ENCODE results near the gene IFIH1.
A peak's percentile ranks its signal among the peaks of the same experiment; 100 is the strongest.

IFIH1 gene

GRCh38 chr2:162318328-162319180 lies at the start of gene IFIH1:
TSS of gene IFIH1 (minus strand) at chr2:162318684. CDS start at chr2:162318307, 377 bp downstream.
- Histone ChIP-seq H3K9me3 (replicated peaks; ENCODE audit: insufficient read depth, low read length) (no peaks in the 10 kb centered on the region), H4K20me1 (ENCODE audit: insufficient read depth, low read length) (no peaks in the 10 kb centered on the region), H3K4me2 (ENCODE audit: low read depth, low read length) (peak within 1 kb of the TSS; percentile 78), H3K4me1 (ENCODE audit: low read length) (peaks cover 37% of the 10 kb centered on the region), H3K9ac (ENCODE audit: low read length) (peak within 1 kb of the TSS; percentile 82), H3K9me2 (replicated peaks; ENCODE audit: insufficient read depth, low read length) (no peaks in the 10 kb centered on the region), H3K36me3 (replicated peaks; ENCODE audit: insufficient read depth, low read length) (no peaks in the 10 kb centered on the region), H3K27me3 (replicated peaks; ENCODE audit: insufficient read depth, low read length) (no peaks in the 10 kb centered on the region), H3K4me3 (ENCODE audit: low read length) (peak within 1 kb of the TSS; percentile 96), H2AFZ (ENCODE audit: low read length) (peak within 1 kb of the TSS; percentile 78), H3K27ac (ENCODE audit: low read length) (peak within 1 kb of the TSS; percentile 89), H3F3A (ENCODE audit: insufficient read depth, low read length) (peaks cover 26% of the 10 kb centered on the region), H3K79me2 (ENCODE audit: low read length) (peaks cover 62% of the 10 kb centered on the region)
- no peak for TF ChIP-seq EZH2phosphoT487 (IDR thresholded peaks at IDR 0.05; ENCODE audit: low read length)
- TF ChIP-seq, protein P1, sequence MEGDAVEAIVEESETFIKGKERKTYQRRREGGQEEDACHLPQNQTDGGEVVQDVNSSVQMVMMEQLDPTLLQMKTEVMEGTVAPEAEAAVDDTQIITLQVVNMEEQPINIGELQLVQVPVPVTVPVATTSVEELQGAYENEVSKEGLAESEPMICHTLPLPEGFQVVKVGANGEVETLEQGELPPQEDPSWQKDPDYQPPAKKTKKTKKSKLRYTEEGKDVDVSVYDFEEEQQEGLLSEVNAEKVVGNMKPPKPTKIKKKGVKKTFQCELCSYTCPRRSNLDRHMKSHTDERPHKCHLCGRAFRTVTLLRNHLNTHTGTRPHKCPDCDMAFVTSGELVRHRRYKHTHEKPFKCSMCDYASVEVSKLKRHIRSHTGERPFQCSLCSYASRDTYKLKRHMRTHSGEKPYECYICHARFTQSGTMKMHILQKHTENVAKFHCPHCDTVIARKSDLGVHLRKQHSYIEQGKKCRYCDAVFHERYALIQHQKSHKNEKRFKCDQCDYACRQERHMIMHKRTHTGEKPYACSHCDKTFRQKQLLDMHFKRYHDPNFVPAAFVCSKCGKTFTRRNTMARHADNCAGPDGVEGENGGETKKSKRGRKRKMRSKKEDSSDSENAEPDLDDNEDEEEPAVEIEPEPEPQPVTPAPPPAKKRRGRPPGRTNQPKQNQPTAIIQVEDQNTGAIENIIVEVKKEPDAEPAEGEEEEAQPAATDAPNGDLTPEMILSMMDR (IDR thresholded peaks at IDR 0.05; ENCODE audit: low read length) = peak; percentile 25
- peak; percentile 97 for DNase-seq

DNA sequence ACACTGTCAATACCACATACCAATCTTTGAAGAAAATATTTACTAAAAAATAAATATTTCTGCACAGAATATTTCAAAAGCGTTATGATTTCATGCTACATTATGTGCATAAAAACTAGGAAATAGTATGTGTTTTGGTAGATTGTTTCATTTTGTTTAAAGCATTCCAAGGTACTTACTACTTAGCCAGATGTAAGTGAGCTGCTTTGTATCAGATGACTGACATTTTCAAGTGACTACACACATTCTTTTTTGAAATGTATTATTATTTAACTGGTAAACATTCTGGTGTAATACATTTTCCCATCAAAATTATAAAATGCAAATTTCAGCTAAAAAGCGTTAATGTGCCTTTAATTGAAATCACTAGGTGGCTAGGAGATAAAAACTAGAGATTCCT lies 46.9 kb upstream of the IFIH1 start:
- Histone ChIP-seq H3K4me2 (ENCODE audit: low read depth, low read length) (no peak overlapping the region), H3K9ac (ENCODE audit: low read length) (no peak overlapping the region), H3K79me2 (ENCODE audit: low read length) (no peaks in the 10 kb centered on the region), H3K9me3 (replicated peaks; ENCODE audit: insufficient read depth, low read length) (no peaks in the 10 kb centered on the region), H4K20me1 (ENCODE audit: insufficient read depth, low read length) (no peaks in the 10 kb centered on the region), H2AFZ (ENCODE audit: low read length) (no peak overlapping the region), H3K36me3 (replicated peaks; ENCODE audit: insufficient read depth, low read length) (no peaks in the 10 kb centered on the region), H3K9me2 (replicated peaks; ENCODE audit: insufficient read depth, low read length) (no peaks in the 10 kb centered on the region), H3F3A (ENCODE audit: insufficient read depth, low read length) (no peaks in the 10 kb centered on the region), H3K27ac (ENCODE audit: low read length) (no peak overlapping the region), H3K4me3 (ENCODE audit: low read length) (no peak overlapping the region), H3K27me3 (replicated peaks; ENCODE audit: insufficient read depth, low read length) (no peaks in the 10 kb centered on the region), H3K4me1 (ENCODE audit: low read length) (no peaks in the 10 kb centered on the region)
- TF ChIP-seq, protein P1 (IDR thresholded peaks at IDR 0.05; ENCODE audit: low read length) = no peak
- no peak for TF ChIP-seq EZH2phosphoT487 (IDR thresholded peaks at IDR 0.05; ENCODE audit: low read length)
- TF ChIP-seq EZH2 (optimal IDR thresholded peaks at IDR 0.05; ENCODE audit: low read depth, low read length) = no peak
- no peak for DNase-seq

- H3K9me3 ChIP-seq (replicated peaks; ENCODE audit: insufficient read depth, low read length) = no peaks in the 10 kb centered on the region
- H3K27ac ChIP-seq (ENCODE audit: low read length) = peak overlapping the region; percentile 86
- peak overlapping the region; percentile 71 for H3K9ac ChIP-seq (ENCODE audit: low read length)
- peaks cover 7% of the 10 kb centered on the region for H3F3A ChIP-seq (ENCODE audit: insufficient read depth, low read length)
- H3K4me2 ChIP-seq (ENCODE audit: low read depth, low read length) = peak overlapping the region; percentile 87
- no peaks in the 10 kb centered on the region for H3K9me2 ChIP-seq (replicated peaks; ENCODE audit: insufficient read depth, low read length)
- no peaks in the 10 kb centered on the region for H4K20me1 ChIP-seq (ENCODE audit: insufficient read depth, low read length)
- H3K79me2 ChIP-seq (ENCODE audit: low read length) = peaks cover 17% of the 10 kb centered on the region
- H3K36me3 ChIP-seq (replicated peaks; ENCODE audit: insufficient read depth, low read length) = no peaks in the 10 kb centered on the region
- H3K4me3 ChIP-seq (ENCODE audit: low read length) = peak overlapping the region; percentile 83
- DNase-seq = peak; percentile 20
- H2AFZ ChIP-seq (ENCODE audit: low read length) = peak overlapping the region; percentile 89
- TF ChIP-seq EZH2phosphoT487 (IDR thresholded peaks at IDR 0.05; ENCODE audit: low read length) = no peak
- TF ChIP-seq, protein P1 (IDR thresholded peaks at IDR 0.05; ENCODE audit: low read length) = peak; percentile 3; the same call in 1 of the 2 replicates
- H3K4me1 ChIP-seq (ENCODE audit: low read length) = 0 out of 2 replicates have a peak, but pooled peaks cover 6% of the 10 kb centered on the region
- H3K27me3 ChIP-seq (replicated peaks; ENCODE audit: insufficient read depth, low read length) = no peaks in the 10 kb centered on the region
Observed at GRCh38 chr2:162344617-162344950, 26.1 kb upstream of the IFIH1 start.
